Tibial artery (tissue), 4 donors: ENCODE measurements around the gene DNAI1.

ENCODE experiments used
- DNase-seq, 2 donors: peaks; one replicate each; pipeline ENCODE4 v3.0.0-alpha.2; 2019
- H3K27ac ChIP-seq, 2 donors: fragments of 200-600 bp; sonication (generic) in 1 of 2; 1 replicate in 1 of 2; 2 replicates in 1 of 2; pipeline ENCODE4 v1.5.1; 2018 to 2019; ENCODE audit warnings: mild to moderate bottlenecking in 1 of 2
- H3K27me3 ChIP-seq, 2 donors: fragments of 200-600 bp; sonication (generic) in 1 of 2; one replicate each; pipeline versions ENCODE4 v1.5.1 to v1.6.0; 2016 to 2019
- H3K36me3 ChIP-seq, 3 donors: fragments of 200-600 bp; sonication (generic) in 2 of 3; one replicate each; pipeline ENCODE4 v1.5.1; 2016 to 2019; ENCODE audit warnings: mild to moderate bottlenecking in 2 of 3
- H3K4me1 ChIP-seq, 4 donors: fragments of 200-600 bp; sonication (generic) in 2 of 4; 1 replicate in 3 of 4; 2 replicates in 1 of 4; pipeline ENCODE4 v1.5.1; 2016 to 2019
- H3K4me3 ChIP-seq, 2 donors: fragments of 200-600 bp; sonication (generic) in 1 of 2; 1 replicate in 1 of 2; 2 replicates in 1 of 2; pipeline ENCODE4 v1.5.1; 2018 to 2019; ENCODE audit warnings: mild to moderate bottlenecking in 2 of 2
- H3K9me3 ChIP-seq, 3 donors: fragments of 200-600 bp; sonication (generic) in 1 of 3; one replicate each; pipeline ENCODE4 v1.5.1; 2016 to 2019
- CTCF ChIP-seq, 2 experiments: fragments of 200-600 bp in 1 of 2; fragments of 450-650 bp in 1 of 2; IDR thresholded peaks; one replicate each; pipeline ENCODE4 v1.5.1; 2017 to 2019; ENCODE audit warnings: antibody characterized with exemption in 2 of 2, mild to moderate bottlenecking in 1 of 2, moderate library complexity in 1 of 2
- intact Hi-C: fragments of 100-400 bp; cut with DNase I; formaldehyde crosslinking; loops from one replicate; pipeline ENCODE4 v1.15.0; 2023; ENCODE audit warnings: low total_unique reads

Gene DNAI1

GRCh38 chr9:34419716-34420504 lies 38.7 kb upstream of the DNAI1 start:
- Histone ChIP-seq H3K27ac (no peak overlapping the region), H3K9me3 (no peaks in the 10 kb centered on the region), H3K27me3 (no peaks in the 10 kb centered on the region), H3K4me1 (no peaks in the 10 kb centered on the region), H3K4me3 (no peak overlapping the region), H3K36me3 (peaks cover 0 to 11% (median 0%) of the 10 kb centered on the region in 3 donors)
- TF ChIP-seq CTCF (IDR thresholded peaks at IDR 0.05) = no peak
- intact Hi-C loops = no loop called here
- DNase-seq = no peak

GRCh38 chr9:34426347-34427074 lies 32.1 kb upstream of the DNAI1 start:
- Histone ChIP-seq H3K9me3 (no peaks in the 10 kb centered on the region), H3K4me3 (no peak overlapping the region), H3K27ac (no peak overlapping the region), H3K36me3 (peaks cover 0 to 8% (median 0%) of the 10 kb centered on the region in 3 donors), H3K27me3 (no peaks in the 10 kb centered on the region), H3K4me1 (peaks cover 0 to 37% (median 30%) of the 10 kb centered on the region in 4 donors)
- no peak for DNase-seq
- intact Hi-C loops = no loop called here
- TF ChIP-seq CTCF (IDR thresholded peaks at IDR 0.05) = no peak

GRCh38 chr9:34428325-34428958 lies 30.2 kb upstream of the DNAI1 start:
- TF ChIP-seq CTCF (IDR thresholded peaks at IDR 0.05) = no peak
- H3K4me3 ChIP-seq = no peak overlapping the region
- no peaks in the 10 kb centered on the region for H3K9me3 ChIP-seq
- H3K36me3 ChIP-seq = peaks cover 0 to 4% (median 0%) of the 10 kb centered on the region in 3 donors
- no peak overlapping the region for H3K27ac ChIP-seq
- no peaks in the 10 kb centered on the region for H3K27me3 ChIP-seq
- peaks cover 0 to 37% (median 30%) of the 10 kb centered on the region in 4 donors for H3K4me1 ChIP-seq
- intact Hi-C loops = no loop called here
- DNase-seq = no peak

- no peak for TF ChIP-seq CTCF (IDR thresholded peaks at IDR 0.05)
- peak; percentile 27 to 66 for DNase-seq
- H3K4me1 ChIP-seq = peaks cover 0 to 37% (median 30%) of the 10 kb centered on the region in 4 donors
- H3K27me3 ChIP-seq = no peaks in the 10 kb centered on the region
- no peak overlapping the region for H3K27ac ChIP-seq
- no peaks in the 10 kb centered on the region for H3K9me3 ChIP-seq
- peaks cover 0 to 4% (median 0%) of the 10 kb centered on the region in 3 donors for H3K36me3 ChIP-seq
- no peak overlapping the region for H3K4me3 ChIP-seq
- intact Hi-C loops = no loop called here
Observed at GRCh38 chr9:34430843-34431437, 27.7 kb upstream of the DNAI1 start.

- DNase-seq = no peak
- no peaks in the 10 kb centered on the region for H3K9me3 ChIP-seq
- no peak for TF ChIP-seq CTCF (IDR thresholded peaks at IDR 0.05)
- H3K4me3 ChIP-seq = no peak overlapping the region
- peaks cover 0 to 37% (median 30%) of the 10 kb centered on the region in 4 donors for H3K4me1 ChIP-seq
- H3K27ac ChIP-seq = no peak overlapping the region
- H3K27me3 ChIP-seq = no peaks in the 10 kb centered on the region
- intact Hi-C loops = no loop called here
- peaks cover 0 to 4% (median 0%) of the 10 kb centered on the region in 3 donors for H3K36me3 ChIP-seq
Observed at GRCh38 chr9:34431667-34432066, 26.9 kb upstream of the DNAI1 start.
